Lower lobe of right lung (tissue), 2 donors: ENCODE measurements around the gene IFNL1. TPM values are rescaled to one million over a fixed set of nuclear protein-coding genes. Genes with fewer than 3 reads are reported as not detected.

ENCODE experiments used
- ATAC-seq, 2 donors: fragments of 200-7000 bp; cut with Tn5 transposase; one replicate each; pipeline ENCODE4 v1.9.1; 2020 to 2022; ENCODE audit warnings: mild to moderate bottlenecking in 2 of 2, moderate library complexity in 2 of 2
- DNase-seq: peaks from one replicate; pipeline ENCODE4 v3.0.0-alpha.2; 2020
- H3K27ac ChIP-seq: fragments of 200-600 bp; one replicate; pipeline ENCODE4 v1.8.0; 2022
- H3K27me3 ChIP-seq: fragments of 200-600 bp; one replicate; pipeline ENCODE4 v1.8.0; 2022; ENCODE audit warnings: low read depth
- H3K36me3 ChIP-seq: fragments of 200-600 bp; one replicate; pipeline ENCODE4 v1.8.0; 2022; ENCODE audit warnings: mild to moderate bottlenecking
- H3K4me1 ChIP-seq: fragments of 200-600 bp; one replicate; pipeline ENCODE4 v1.8.0; 2022
- H3K4me3 ChIP-seq: fragments of 200-600 bp; one replicate; pipeline ENCODE4 v1.8.0; 2022; ENCODE audit warnings: mild to moderate bottlenecking
- H3K9me3 ChIP-seq: fragments of 200-600 bp; one replicate; pipeline ENCODE4 v1.8.0; 2022
- intact Hi-C: fragments of 100-400 bp; cut with DNase I; formaldehyde crosslinking; loops from one replicate; pipeline ENCODE4 v1.11.0; 2022
- total RNA-seq: library from RNA; stranded (reverse); fragmentation: NEBNext Ultra II Directional; extraction: Animal tissue kit (Norgen Biotek cat#: 25700); gene quantifications from one replicate; pipeline ENCODE4 v1.2.1, GENCODE V29; 2021
- TF ChIP-seq, protein P1 (sequence below): fragments of 200-600 bp; IDR thresholded peaks from one replicate; pipeline ENCODE4 v1.8.0; 2022; ENCODE audit warnings: antibody characterized with exemption, mild to moderate bottlenecking
- donor health status: DM: no; HTN: yes; CAD: no; lungs with severe emphysema.

Gene IFNL1
- total RNA-seq, 1 donor from 2014 or later: not detected

GRCh38 chr19:39251846-39252245 lies 44.4 kb upstream of the IFNL1 start:
- no peaks in the 10 kb centered on the region for H3K36me3 ChIP-seq
- no peak overlapping the region for H3K4me3 ChIP-seq
- intact Hi-C loops: no loop called here
- peaks cover 10% of the 10 kb centered on the region for H3K4me1 ChIP-seq
- no peaks in the 10 kb centered on the region for H3K9me3 ChIP-seq
- ATAC-seq (no peak), DNase-seq (no peak)
- H3K27me3 ChIP-seq: peaks cover 45% of the 10 kb centered on the region
- TF ChIP-seq, protein P1, sequence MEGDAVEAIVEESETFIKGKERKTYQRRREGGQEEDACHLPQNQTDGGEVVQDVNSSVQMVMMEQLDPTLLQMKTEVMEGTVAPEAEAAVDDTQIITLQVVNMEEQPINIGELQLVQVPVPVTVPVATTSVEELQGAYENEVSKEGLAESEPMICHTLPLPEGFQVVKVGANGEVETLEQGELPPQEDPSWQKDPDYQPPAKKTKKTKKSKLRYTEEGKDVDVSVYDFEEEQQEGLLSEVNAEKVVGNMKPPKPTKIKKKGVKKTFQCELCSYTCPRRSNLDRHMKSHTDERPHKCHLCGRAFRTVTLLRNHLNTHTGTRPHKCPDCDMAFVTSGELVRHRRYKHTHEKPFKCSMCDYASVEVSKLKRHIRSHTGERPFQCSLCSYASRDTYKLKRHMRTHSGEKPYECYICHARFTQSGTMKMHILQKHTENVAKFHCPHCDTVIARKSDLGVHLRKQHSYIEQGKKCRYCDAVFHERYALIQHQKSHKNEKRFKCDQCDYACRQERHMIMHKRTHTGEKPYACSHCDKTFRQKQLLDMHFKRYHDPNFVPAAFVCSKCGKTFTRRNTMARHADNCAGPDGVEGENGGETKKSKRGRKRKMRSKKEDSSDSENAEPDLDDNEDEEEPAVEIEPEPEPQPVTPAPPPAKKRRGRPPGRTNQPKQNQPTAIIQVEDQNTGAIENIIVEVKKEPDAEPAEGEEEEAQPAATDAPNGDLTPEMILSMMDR: no peak
- H3K27ac ChIP-seq: no peak overlapping the region

DNA sequence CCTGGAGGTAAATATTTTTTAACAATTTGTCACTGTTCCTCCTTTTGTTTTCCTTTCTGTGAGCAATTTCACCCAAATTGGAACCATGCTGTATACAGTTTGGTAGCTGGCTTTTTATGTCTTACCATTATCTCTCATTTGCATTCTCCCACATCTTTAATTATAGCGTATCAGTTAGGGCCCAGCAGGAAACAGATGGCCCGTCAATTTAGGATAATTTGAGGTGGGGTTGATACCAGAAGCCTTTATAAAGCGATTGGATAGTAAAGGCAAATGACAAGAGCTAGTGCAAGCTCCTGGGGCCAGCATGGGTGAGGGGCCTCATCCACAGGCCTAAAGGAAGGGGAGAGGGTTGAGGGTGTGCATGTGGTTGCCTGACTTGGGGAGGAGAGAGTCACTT lies 43.7 kb upstream of the IFNL1 start:
- Histone ChIP-seq H3K4me1 (peaks cover 5% of the 10 kb centered on the region), H3K36me3 (no peaks in the 10 kb centered on the region), H3K9me3 (no peaks in the 10 kb centered on the region), H3K4me3 (no peak overlapping the region), H3K27me3 (peaks cover 42% of the 10 kb centered on the region), H3K27ac (no peak overlapping the region)
- intact Hi-C loops: no loop called here
- DNase-seq (no peak), ATAC-seq (no peak)
- TF ChIP-seq, protein P1: no peak

DNA sequence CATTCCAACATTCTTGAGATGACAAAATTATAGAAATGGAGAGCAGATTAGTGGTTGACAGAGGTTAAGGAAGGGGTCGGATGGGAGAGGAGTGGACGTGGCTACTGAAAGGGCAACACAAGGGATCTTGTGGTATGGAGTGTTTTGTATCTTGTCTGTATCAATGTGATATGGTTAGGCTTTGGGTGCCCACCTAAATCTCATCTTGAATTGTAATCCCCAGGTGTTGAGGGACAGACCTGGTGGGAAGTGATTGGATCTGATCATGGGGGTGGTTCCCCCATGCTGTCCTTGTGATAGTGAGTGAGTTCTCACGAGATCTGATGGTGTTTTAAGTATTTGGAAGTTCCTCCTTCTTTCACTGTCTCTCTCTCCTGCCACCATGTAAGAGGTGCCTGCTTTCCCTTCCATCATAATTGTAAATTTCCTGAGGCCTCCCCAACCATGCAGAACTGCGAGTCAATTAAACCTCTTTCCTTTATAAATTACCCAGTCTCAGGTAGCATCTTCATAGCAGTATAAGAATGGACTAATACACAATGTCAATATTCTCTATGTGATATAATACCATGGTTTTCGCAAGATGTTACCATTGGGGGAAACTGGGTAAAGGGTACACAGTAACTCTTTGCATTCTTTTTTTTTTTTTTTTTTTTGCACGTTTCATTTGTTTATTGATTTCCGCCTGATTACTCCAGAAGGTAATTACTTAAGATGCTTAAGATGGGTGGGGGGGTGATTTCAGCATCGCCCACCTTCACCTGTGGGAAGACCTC lies 42.6 kb upstream of the IFNL1 start:
- intact Hi-C loops: no loop called here
- H3K27me3 ChIP-seq: peaks cover 31% of the 10 kb centered on the region
- no peak overlapping the region for H3K27ac ChIP-seq
- H3K9me3 ChIP-seq: no peaks in the 10 kb centered on the region
- H3K36me3 ChIP-seq: no peaks in the 10 kb centered on the region
- H3K4me1 ChIP-seq: no peaks in the 10 kb centered on the region
- no peak overlapping the region for H3K4me3 ChIP-seq
- DNase-seq (no peak), ATAC-seq (no peak)
- TF ChIP-seq, protein P1: no peak

GRCh38 chr19:39254531-39255345 lies 41.5 kb upstream of the IFNL1 start:
- TF ChIP-seq, protein P1: no peak
- ATAC-seq (no peak), DNase-seq (no peak)
- H3K27ac ChIP-seq: no peak overlapping the region
- peaks cover 21% of the 10 kb centered on the region for H3K27me3 ChIP-seq
- H3K4me1 ChIP-seq: no peaks in the 10 kb centered on the region
- intact Hi-C loops: no loop called here
- no peaks in the 10 kb centered on the region for H3K9me3 ChIP-seq
- H3K4me3 ChIP-seq: no peak overlapping the region
- H3K36me3 ChIP-seq: no peaks in the 10 kb centered on the region

GRCh38 chr19:39257227-39257626 lies 39.0 kb upstream of the IFNL1 start:
- H3K9me3 ChIP-seq: no peaks in the 10 kb centered on the region
- H3K27me3 ChIP-seq: peaks cover 33% of the 10 kb centered on the region
- no peak for ATAC-seq
- H3K27ac ChIP-seq: no peak overlapping the region
- TF ChIP-seq, protein P1: no peak
- no peak for DNase-seq
- intact Hi-C loops: no loop called here
- no peaks in the 10 kb centered on the region for H3K36me3 ChIP-seq
- no peak overlapping the region for H3K4me3 ChIP-seq
- H3K4me1 ChIP-seq: no peaks in the 10 kb centered on the region
